Fibroblast of skin of left biceps (primary cell): Measurements from ENCODE around the gene CTAG1A.
"Not testable (repeated sequence)": the region's sequence is repeated elsewhere in the genome, so short reads cannot be mapped to it uniquely, and the experiment has no call there.

Experiments
- DNase-seq, 2 experiments: peaks; one replicate each; pipeline ENCODE4 v3.0.0-alpha.2; 2013; ENCODE audit warnings: low read depth in 2 of 2

The CTAG1A gene

DNA sequence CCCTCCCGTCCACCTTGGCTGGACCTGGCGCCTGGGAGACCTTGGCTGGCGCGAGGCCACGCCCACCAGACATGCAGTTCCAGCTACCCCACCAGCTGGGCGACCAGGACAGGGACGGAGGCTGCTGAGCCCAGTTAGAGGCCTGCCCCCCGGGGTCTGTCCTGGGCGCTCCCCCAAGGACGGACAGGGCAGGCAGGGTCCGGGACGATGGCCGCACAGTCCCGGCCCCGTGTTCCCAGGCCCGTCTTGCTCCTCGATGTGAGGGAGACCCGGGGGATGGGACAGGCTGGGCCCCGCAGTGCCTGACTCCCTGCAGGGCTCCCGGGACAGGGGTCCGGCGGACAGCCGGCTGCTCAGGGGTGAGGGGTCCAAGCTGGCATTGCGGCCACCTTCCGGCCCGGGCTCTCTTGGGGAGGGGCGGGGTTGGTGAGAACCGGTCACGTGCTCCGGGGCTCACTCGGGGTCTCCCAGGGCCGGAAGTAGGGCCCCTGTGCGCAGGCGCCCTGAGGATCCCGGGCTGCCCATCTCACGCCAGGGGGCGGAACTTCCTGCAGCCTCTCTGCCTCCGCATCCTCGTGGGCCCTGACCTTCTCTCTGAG lies at the start of gene CTAG1A:
CTAG1A (plus strand) TSS at position 549 of the 599 bp plus-strand sequence. CDS start 74 bp downstream, outside the sequence.
- not testable (repeated sequence) for DNase-seq

DNA sequence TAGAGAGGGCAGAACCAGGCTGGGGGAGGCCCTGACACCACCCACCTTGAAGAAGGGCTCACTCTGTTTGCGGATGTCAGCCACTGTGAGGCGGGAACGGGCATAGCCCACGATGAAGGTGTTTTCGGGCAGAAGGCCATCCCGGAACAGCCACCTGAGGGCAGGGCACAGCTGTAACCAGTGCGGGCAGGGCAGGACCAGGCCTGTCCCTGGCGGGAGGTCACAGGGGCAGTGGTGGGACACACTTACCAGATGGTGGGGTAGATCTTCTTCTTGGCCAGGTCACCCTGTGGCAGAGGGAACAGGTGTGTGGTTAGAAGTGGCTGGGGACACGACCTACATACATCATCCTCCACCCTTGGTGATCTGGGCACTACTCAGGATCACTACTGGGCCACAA lies 49.0 kb upstream of the CTAG1A start:
- no peak for DNase-seq

DNA sequence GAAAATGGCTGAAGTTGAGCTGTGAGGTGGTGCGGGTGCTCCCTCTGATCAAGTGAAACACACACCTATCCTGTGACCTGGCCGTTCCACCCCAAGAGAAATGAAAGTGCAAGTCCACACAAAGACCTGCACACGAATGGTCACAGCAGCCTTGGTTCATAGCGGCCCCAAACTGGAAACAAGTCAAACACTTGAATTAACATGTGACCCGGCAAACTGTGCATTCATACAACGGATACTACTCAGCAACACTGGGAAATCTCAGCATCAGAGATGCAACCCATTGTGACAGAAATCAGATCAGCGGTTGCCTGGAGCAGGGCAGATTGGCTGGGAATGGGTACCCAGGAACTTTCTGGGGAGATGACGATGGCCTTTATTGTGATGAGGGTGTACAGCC lies 45.9 kb upstream of the CTAG1A start:
- DNase-seq, result no peak

DNA sequence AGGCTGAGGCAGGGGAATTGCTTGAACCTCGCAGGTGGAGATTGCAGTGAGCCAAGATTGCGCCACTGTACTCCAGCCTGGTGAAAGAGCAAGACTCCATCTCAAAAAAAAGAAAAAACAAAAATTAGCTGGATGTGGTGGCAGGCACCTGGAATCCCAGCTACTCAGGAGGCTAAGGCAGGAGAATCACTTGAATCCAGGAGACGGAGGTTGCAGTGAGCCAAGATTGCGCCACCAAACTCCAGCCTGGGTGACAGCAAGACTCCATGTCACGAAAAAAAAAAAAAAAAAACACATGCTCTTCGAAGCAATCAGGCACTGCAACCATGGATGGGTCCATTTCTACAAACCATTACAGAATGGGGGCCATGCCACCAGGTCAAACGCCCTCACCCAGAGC lies 44.6 kb upstream of the CTAG1A start:
- not testable (repeated sequence) for DNase-seq

DNA sequence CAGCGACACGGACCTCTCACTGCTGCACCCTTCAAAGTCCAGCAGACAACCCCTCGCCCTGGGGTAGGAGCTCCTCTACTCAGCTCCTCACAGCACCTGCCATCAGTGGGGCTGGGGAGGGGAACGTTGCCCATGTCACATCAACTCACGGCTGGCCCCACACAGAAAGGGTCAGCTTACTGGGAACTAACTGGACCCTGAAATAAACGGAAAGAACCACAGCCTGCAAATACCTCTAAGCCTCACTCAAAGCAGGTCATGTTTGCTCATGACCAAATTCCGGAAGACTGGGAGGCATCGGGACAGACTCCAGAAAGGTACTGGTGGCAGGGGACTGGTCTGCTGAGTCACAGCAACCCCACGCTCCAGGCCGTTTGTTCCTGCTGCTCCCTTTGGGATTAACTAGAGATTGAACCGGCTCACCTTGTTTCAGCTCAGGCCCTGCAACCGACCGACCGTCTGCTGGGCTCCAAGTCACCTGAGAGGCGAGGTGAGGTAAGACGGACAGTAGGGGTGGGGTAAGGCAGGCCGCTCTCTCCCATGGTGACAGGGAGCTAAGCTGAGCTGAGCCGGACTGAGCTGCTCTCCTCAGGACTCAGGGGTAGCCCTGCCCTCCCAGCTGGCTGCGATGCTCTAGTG lies 43.9 kb upstream of the CTAG1A start:
- DNase-seq, result no peak

DNA sequence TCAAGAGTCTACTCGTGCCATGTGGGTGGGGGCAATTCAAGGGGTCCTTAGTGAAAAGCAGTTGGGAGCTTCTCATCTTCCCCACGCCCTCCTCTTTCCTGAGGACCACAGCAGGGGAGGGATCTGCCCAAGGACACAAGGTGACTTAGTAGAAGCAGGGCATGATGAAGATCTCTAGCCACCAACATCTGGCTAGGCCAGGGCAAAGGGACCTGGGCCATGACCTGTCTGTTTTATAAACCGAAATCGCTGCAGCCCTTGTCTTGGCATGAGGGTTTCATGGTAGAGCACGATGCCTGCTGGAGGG lies 43.4 kb upstream of the CTAG1A start:
- no peak for DNase-seq

DNA sequence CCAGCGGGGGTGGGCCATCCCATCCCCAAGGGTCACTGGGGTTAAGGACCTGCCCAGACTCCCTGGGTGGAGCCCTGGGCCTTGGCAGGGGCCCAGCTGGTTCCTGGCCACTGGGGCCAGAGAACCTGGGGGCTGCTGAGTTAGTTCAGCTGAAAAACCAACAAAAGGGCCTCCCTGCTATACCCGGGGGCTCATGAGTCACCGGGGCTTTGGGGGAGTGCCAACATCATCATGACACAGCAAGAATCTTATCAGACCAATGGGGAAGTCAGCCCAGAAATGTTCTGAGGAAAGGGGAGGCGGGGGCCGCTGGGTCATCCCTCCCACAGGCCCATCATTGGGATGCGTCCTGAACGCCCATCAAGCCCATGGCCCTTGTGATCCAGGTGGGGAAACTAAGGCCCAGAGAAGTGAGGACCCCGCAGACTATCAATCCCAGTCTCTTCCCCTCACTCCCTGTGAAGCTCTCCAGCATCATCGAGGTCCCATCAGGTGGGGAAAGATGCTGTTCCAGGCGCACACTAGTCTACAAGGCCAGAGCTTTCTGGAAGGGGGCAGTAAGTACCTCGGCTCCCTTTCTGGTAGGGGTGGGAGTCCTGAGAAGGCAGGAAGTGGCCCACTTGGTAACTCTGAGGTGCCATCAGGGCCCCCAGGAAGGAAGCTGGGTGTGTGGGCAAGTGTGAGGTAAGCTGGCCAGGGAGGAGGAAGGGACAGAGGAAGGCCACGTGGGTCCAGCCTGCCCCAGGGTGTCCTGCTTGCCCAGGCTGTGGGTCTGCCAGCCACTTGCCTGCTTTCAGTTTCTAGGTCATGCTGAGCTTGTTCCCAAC lies 42.8 kb upstream of the CTAG1A start:
- DNase-seq, result peak; percentile 80 to 82

DNA sequence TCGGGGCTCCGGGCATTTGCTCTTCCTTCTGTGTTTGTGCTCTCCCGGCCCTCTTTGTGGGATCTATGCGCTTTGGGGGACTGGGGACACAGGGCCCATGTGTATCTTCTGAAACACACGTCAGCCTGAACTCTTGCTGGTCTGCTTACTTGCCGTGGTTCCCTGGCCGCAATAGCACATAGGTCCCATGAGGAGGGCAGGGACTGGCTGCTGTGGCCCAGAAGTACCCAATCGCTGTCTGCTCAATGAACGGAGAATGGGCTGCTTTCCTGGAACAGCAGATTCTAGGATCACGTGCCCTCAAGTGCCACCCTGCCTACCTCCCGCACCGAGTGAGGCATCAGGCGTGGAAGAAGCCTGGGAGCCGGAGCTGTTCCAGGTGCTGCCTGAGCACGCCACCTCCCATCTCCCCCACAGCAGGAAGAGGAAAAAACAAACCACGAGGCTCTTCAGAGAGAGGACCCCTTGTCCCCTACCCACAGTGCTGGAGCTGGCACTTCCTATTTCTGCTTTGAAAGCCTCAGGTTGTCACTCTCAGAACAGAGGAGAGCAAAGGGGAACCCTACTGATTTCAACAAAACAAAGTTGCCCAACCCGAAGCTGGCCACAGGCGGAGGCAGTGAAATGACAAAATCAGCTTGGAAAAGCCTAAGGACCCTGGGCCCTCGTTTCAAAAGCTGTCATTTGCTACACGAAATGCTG lies 42.1 kb upstream of the CTAG1A start:
- no peak for DNase-seq

DNA sequence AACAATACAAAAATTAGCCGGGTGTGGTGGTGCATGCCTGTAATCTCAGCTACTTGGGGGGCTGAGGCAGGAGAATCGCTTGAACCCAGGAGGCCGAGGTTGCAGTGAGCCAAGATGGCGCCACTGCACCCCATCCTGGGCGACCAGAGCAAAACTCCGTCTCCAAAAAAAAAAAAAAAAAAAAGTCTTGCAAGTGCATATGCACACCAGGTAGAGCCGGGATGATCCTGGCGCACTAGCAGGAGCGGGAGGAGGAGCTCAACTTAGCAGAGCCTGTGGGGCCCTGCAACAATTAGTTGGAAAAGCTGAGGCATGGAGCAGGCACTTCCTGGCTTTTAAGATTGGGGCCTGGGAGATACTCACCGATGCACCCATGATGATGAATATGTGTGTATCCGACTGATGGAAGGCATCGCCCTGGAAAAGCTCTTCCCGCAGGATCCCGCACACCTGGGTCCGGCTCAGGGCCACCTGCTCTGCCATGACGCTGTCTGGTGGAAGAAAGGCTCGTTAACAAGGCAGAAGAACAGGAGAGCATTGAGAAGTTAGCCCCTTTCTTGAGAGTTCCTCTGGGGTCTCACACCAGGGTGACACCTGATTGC lies 39.2 kb upstream of the CTAG1A start:
- DNase-seq, result no peak

DNA sequence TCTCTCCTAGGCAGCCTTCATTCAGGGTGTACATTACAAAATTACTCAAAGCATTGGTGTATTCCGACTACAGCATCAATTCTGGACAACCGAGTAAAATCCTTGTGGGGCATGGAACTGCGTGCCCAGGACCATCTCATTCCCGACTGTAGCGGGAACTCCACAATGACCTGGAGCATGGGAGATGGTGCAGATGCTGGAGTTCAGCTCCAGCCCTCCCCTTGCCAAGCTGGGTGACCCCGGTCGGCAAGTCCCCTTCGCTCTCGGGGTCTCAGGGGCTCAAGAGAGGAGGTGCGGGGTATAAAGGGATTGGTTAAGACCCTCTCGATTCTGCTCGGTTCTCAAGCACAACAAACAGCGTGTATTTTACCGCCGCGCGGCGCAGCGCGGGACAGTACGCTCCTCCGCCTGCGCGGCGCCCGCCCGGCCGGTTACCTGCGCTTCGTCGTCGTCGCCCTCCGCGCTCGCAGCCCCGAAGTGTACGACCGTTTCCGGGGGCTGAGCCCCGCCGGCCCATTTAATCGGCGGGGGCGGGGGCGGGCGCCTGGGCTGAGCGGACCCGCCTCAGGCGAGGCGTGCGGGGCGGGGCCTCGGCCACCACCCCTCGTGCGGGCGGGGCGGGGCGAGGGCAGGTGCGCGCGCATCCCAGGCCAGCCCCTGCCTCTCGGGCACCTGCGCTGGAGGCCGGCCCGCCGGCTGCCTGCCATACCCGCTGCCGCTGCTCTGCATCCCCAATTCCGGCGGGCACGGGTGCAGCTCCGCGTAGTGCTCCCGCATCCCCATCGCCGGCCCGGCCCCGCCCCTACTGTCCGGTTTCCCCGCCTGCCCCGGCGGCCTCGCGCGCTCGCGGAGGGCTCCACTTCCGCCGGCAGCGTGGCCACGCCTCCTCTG lies 38.3 kb upstream of the CTAG1A start, which contains the start of gene G6PD:
G6PD (minus strand) TSS at position 493 of the 891 bp plus-strand sequence. CDS start 691 bp downstream, outside the sequence.
- DNase-seq, result peak; percentile 21 to 35

DNA sequence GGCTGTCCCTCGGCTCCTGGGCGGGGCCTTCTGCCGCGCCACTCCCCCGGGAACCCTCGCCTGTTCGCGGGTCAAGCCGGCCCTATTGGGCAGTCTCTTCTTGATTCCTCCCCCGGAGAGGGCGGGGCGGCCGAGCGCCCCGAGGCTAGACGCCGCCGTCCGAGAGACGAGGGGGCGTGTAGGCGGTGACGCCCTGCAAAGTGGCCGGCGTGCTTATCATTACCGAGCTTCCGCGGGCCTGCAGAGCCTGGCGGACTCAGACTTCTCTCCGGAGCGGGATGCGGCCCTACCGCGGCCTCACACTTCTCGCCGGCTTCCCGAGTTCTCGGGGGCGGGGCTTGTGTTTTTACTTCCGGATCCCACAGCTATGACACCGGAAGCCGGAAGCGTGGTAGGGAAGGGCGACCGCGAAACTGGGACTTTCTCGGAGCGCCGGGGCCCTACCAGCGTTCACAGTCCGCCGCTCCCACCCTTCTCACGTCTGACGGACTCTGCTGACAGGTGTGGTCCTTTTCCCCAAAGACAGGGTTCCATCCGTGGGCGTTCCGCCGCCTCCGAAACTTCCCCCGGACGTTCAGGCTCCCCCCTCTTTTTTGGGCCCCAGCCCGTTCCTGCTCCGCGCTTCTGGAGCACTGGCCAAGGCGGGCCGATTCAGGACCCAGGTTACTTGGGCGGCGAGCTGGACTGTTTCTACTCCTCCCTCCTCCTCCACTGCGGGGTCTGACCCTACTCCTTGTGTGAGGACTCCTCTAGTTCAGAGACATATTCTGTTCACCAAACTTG lies 37.5 kb upstream of the CTAG1A start, which contains the start of gene IKBKG:
IKBKG (plus strand) TSS at position 376 of the 783 bp plus-strand sequence. CDS start 4,383 bp downstream, outside the sequence.
- DNase-seq, result peak; percentile 67 to 77

DNA sequence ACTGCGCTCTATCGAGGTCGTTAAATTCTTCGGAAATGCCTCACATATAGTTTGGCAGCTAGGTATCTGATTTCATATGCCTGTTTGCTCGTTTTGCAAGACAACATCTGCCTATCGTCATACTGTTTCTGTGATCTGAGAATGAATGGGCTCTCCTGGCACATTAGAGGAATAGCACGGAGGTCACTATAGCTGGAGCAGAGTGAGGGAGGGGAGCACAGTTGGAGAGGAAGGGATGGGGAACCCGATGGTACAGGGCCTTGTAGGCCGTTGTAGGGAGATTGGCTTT lies 37.0 kb upstream of the CTAG1A start:
- no peak for DNase-seq

DNA sequence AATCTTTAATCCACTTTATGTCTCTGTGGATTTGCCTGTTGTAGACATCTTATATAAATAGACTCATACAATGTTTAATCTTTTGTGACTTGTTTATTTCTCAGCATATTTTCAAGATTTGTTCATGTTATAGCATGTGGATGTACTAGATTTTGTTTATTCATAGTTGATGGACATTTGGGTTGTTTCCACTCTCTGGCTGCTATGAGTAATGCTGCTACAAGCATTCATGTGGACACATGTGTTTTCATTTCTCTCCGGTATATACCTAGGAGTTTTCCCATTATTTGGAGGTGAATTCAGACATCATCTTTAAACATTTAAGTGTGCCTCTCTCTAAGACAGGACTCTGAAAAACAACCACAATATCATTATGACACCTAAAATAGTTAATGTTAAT lies 35.2 kb upstream of the CTAG1A start:
- DNase-seq, result no peak

DNA sequence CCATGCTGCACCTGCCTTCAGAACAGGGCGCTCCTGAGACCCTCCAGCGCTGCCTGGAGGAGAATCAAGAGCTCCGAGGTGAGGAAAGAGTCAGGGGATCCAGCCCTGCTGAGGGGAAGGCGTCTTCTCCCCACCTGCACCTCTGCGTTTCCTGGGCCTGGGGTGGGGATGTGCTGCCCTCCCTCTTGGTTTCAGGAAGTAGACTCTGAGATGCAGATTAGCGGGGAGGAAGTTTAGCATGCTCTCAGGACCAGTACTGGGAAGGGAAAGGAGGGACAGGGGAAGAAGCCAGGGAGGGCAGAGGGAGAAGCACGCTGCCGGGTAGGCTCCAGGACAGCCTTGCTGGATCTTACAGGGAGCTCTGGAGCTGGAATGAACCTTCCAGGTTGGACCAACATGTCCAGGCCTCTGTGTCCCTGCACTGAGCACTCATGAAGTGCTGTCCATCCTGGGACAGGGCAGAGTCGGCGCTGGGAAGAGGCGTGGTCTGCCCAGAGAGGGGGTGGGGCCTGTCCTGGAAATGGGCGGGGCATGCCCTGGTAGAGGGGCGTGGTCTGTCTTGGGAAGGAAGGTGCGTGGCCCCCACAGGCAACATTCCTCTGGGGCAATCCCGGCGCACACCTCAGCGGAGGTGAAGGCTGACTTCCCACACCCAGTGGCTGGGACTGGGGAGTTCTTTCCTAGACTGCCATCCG lies 32.7 kb upstream of the CTAG1A start:
- not testable (repeated sequence) for DNase-seq

DNA sequence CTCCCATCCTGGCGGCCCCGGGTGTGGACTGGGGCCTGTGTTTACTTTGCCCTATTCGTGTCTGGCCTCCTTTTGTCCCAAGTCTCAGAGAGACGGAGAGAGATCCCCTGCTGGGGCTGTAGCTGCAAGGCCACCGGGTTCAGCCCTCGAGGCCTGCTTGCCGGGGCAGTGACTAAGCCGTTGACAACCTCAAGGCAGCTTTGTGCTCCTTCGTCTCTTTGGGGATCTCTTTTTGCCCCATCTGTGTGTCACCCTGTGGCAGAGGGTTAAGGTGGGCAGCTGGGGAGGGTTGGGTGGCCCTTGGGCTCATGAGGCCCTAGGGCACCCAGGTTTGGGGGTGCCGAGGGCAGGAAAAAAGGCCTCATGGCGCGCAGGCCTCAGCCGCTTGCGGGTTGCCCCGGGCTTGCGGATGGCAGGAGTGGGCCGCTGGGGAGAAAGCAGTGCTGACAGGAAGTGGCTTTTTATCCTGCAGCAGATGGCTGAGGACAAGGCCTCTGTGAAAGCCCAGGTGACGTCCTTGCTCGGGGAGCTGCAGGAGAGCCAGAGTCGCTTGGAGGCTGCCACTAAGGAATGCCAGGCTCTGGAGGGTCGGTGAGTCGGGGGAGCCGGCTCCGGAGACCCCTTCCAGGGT lies 26.8 kb upstream of the CTAG1A start:
- DNase-seq, result not testable (repeated sequence)

DNA sequence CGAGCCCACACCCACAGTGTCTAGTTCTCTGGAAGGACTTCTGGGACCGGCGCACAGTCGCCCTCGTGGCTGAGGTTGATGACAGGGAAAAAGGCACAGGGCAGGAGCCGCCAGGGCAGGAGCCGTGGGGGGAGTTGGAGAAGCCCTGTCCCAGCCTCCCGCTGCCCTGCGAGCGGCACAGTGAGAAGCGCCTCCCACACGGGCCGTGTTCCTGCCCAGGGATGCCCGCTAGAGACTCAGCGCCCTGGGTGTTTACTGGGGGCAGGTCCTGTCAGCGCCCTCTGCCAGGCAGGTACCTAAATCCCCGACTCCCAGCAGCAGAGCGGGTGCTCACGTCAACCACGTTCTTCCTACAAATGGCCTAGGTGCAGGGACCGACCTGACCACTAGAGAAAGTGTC lies 26.0 kb upstream of the CTAG1A start:
- not testable (repeated sequence) for DNase-seq

DNA sequence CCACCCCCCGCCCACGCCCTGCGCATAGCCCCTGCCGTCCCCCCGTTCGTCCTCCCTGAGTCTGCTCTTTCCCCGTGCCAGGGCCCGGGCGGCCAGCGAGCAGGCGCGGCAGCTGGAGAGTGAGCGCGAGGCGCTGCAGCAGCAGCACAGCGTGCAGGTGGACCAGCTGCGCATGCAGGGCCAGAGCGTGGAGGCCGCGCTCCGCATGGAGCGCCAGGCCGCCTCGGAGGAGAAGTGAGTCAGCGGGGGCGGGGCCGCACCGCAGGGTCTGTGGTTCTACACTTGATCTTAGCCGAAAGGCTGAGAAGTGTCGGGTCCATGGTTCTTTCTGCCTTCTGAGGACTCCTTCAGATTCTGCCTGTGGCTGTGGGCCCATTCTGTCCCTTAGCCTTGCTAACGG lies 24.6 kb upstream of the CTAG1A start:
- not testable (repeated sequence) for DNase-seq

DNA sequence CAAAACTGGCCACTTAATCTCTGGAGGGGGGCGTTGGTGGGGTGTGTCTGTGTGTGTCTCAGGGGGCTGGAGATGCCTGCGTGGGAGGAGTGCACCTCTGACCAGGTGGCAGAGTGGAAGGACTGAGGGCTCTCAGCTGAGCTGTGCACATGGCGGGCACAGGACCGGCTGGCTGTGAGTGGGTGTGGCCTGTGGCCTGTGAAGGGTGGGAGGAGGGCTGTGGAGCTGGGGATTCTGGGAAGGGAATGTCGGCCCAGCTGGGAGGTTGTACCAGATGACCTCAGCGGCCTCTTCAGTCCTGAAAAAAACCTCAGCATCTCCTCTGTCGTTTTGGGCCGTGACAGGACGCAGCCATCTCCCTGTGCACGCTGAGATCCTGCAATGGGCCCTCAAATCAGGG lies 22.6 kb upstream of the CTAG1A start:
- not testable (repeated sequence) for DNase-seq

DNA sequence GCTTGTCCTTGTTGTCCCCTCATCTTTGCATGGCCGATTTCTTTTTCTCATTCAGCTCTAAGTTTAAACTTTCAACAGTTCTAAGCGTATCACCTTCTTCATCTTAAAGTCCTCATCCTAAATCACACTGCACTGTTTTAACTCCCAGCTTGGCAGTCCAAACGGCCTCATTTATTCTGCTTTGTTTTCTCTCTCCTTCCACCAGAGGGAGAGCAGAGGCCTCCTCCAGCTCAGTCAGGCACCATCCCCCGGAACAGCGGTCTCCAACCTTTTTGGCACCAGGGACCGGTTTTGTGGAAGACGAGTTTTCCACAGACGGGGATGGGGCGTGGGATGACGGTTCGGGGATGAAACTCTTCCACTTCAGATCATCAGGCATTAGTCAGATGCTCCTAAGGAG lies 14.6 kb upstream of the CTAG1A start:
- DNase-seq, result not testable (repeated sequence)
